Sigmoid colon (tissue), 4 donors: ENCODE data around the gene MYO18B.

ENCODE experiments used
- CTCF ChIP-seq, 4 experiments: fragments of 450-650 bp in 3 of 4; fragments of 200-600 bp in 1 of 4; IDR thresholded peaks; one replicate each; pipeline ENCODE4 v1.5.1; 2016 to 2019; ENCODE audit warnings: antibody characterized with exemption in 4 of 4, mild to moderate bottlenecking in 3 of 4, moderate library complexity in 2 of 4
- EP300 ChIP-seq, 4 donors: sonication (generic); formaldehyde crosslinking; IDR thresholded peaks; one replicate each; pipeline ENCODE4 v1.6.1; 2017; ENCODE audit warnings: antibody characterized with exemption in 4 of 4
- POLR2A ChIP-seq, 2 donors: fragments of 450-650 bp; IDR thresholded peaks; one replicate each; pipeline ENCODE4 v1.6.1; 2016; ENCODE audit warnings: antibody characterized with exemption in 2 of 2, mild to moderate bottlenecking in 2 of 2, moderate library complexity in 2 of 2
- POLR2AphosphoS5 ChIP-seq, 4 donors: sonication (generic); formaldehyde crosslinking; IDR thresholded peaks; one replicate each; pipeline ENCODE4 v1.6.1; 2017; ENCODE audit warnings: antibody characterized with exemption in 4 of 4

GRCh38 chr22:25802018-25802417 lies 60.0 kb downstream of the MYO18B start:
- TF ChIP-seq POLR2A (IDR thresholded peaks at IDR 0.05) (no peak), CTCF (IDR thresholded peaks at IDR 0.05) (no peak), EP300 (IDR thresholded peaks at IDR 0.05) (no peak), POLR2AphosphoS5 (IDR thresholded peaks at IDR 0.05) (no peak)
